Naive thymus-derived CD4-positive, alpha-beta T cell (primary cell): ENCODE measurements around the gene SNX9. TPM values are rescaled to one million over a fixed set of nuclear protein-coding genes. Genes with fewer than 3 reads are reported as not detected.

Experiments
- ATAC-seq: fragments of 150-1000 bp; cut with Tn5 transposase; 2 replicates; pipeline ENCODE4 v1.10.0; 2021; ENCODE audit warnings: mild to moderate bottlenecking, moderate library complexity
- CTCF ChIA-PET: fragments of 350-600 bp; sonication (Branson Sonifier 250); formaldehyde crosslinking; loops from one replicate; lab custom pipeline; 2021; ENCODE audit warnings: antibody characterized with exemption; lab: Charles Lee
- POLR2A ChIA-PET: fragments of 350-600 bp; sonication (Branson Sonifier 250); formaldehyde crosslinking; loops from one replicate; lab custom pipeline; 2021; ENCODE audit warnings: antibody characterized with exemption, inconsistent platforms; lab: Charles Lee
- DNase-seq, 9 donors: peaks; one replicate each; pipeline versions ENCODE4 v3.0.0 to v3.0.0-alpha.2; 2020 to 2022; ENCODE audit warnings: mixed read lengths in 1 of 9
- H3K27ac ChIP-seq: one replicate; pipeline ENCODE4 v1.7.0; 2013; ENCODE audit warnings: mild to moderate bottlenecking, low read depth, low read length, moderate library complexity
- H3K27me3 ChIP-seq, 2 donors: one replicate each; pipeline ENCODE4 v1.7.0; 2013; ENCODE audit warnings: low read length in 2 of 2, mild to moderate bottlenecking in 2 of 2, moderate library complexity in 2 of 2; ENCODE audit not compliant: control insufficient read depth in 2 of 2, insufficient read depth in 2 of 2
- H3K36me3 ChIP-seq, 3 experiments: 1 replicate in 2 of 3; 2 replicates in 1 of 3; pipeline ENCODE4 v1.7.0; 2013; ENCODE audit warnings: low read length in 3 of 3, mild to moderate bottlenecking in 3 of 3, moderate library complexity in 1 of 3; ENCODE audit not compliant: insufficient read depth in 3 of 3, control insufficient read depth in 2 of 3
- H3K4me1 ChIP-seq, 2 donors: one replicate each; pipeline ENCODE4 v1.7.0; 2013; ENCODE audit warnings: low read length in 2 of 2, mild to moderate bottlenecking in 2 of 2, moderate library complexity in 1 of 2; ENCODE audit not compliant: control insufficient read depth in 2 of 2, insufficient read depth in 2 of 2
- H3K4me3 ChIP-seq: 2 replicates; pipeline ENCODE4 v1.7.0; 2013; ENCODE audit warnings: mild to moderate bottlenecking, low read length
- H3K9me3 ChIP-seq, 3 experiments: 1 replicate in 2 of 3; 2 replicates in 1 of 3; pipeline ENCODE4 v1.7.0; 2013; ENCODE audit warnings: low read length in 3 of 3; ENCODE audit not compliant: control insufficient read depth in 2 of 3
- H3K27ac Mint-ChIP-seq, 9 donors: one replicate each; pipeline ENCODE4 v1.8.0; 2020 to 2022; ENCODE audit warnings: mixed read lengths in 9 of 9, mild to moderate bottlenecking in 8 of 9, moderate library complexity in 5 of 9, inconsistent platforms in 2 of 9
- H3K27me3 Mint-ChIP-seq, 5 donors: one replicate each; pipeline ENCODE4 v1.8.0; 2021 to 2022; ENCODE audit warnings: mixed read lengths in 5 of 5, mild to moderate bottlenecking in 1 of 5
- H3K36me3 Mint-ChIP-seq, 5 donors: one replicate each; pipeline ENCODE4 v1.8.0; 2020 to 2022; ENCODE audit warnings: mixed read lengths in 5 of 5, mild to moderate bottlenecking in 3 of 5, inconsistent platforms in 1 of 5
- H3K4me1 Mint-ChIP-seq, 7 donors: one replicate each; pipeline ENCODE4 v1.8.0; 2020 to 2022; ENCODE audit warnings: mixed read lengths in 7 of 7, mild to moderate bottlenecking in 3 of 7, inconsistent platforms in 1 of 7
- H3K4me3 Mint-ChIP-seq, 10 donors: one replicate each; pipeline ENCODE4 v1.8.0; 2020 to 2022; ENCODE audit warnings: mild to moderate bottlenecking in 10 of 10, mixed read lengths in 10 of 10, moderate library complexity in 6 of 10, inconsistent platforms in 2 of 10
- H3K9me3 Mint-ChIP-seq, 11 donors: one replicate each; pipeline ENCODE4 v1.8.0; 2020 to 2022; ENCODE audit warnings: mixed read lengths in 11 of 11, mild to moderate bottlenecking in 4 of 11, inconsistent platforms in 1 of 11, moderate library complexity in 1 of 11
- intact Hi-C, 2 donors: fragments of 100-400 bp; cut with micrococcal nuclease; formaldehyde crosslinking; loops; one replicate each; pipeline ENCODE4 v1.15.1; 2023
- polyA plus RNA-seq, 2 donors: library from polyadenylated mRNA; unstranded; fragments of 300-500 nt; fragmentation: Illumina TruSeq; gene quantifications; one replicate each; pipeline ENCODE4 v1.2.3, GENCODE V29; 2021
- total RNA-seq, 6 experiments: library from RNA in 5 of 6; stranded (reverse) in 5 of 6; gene quantifications; 1 replicate in 5 of 6; 2 replicates in 1 of 6; pipeline ENCODE4 v1.2.3 and lab custom pipeline; 2021 to 2026

The SNX9 gene
- total and polyA plus RNA-seq, 7 experiments from 2014 or later, result 13.4 to 51.5 (median 36.4) TPM

- Histone ChIP-seq H3K4me1 (peaks cover 27 to 38% of the 10 kb centered on the region in 2 donors), H3K36me3 (peaks cover 0 to 7% (median 0%) of the 10 kb centered on the region in 3 experiments), H3K9me3 (no peaks in the 10 kb centered on the region), H3K27ac (peak overlapping the region; percentile 83), H3K4me3 (peak overlapping the region; percentile 81), H3K27me3 (no peaks in the 10 kb centered on the region)
- Mint-ChIP-seq H3K27me3 (no peaks in the 10 kb centered on the region), H3K36me3 (peaks cover 0 to 3% (median 0%) of the 10 kb centered on the region in 5 donors), H3K9me3 (no peaks in the 10 kb centered on the region), H3K4me1 (peaks cover 26 to 58% (median 52%) of the 10 kb centered on the region in 7 donors), H3K27ac (peak overlapping the region; percentile 69 to 88 (median 80)), H3K4me3 (peak overlapping the region; percentile 75 to 88 (median 83))
- DNase-seq (peak in 6 of 9 donors; percentile 18 to 40 (median 32)), ATAC-seq (no peak)
- POLR2A ChIA-PET, result interaction anchor here (0.5 to 2.7 kb wide), 5 partner anchors 10 to 187 kb away, joined by 3 to 13 read pairs (median 7); no protein-coding TSS in a partner anchor
- CTCF ChIA-PET, result interaction anchor here (0.8 to 2.1 kb wide), 3 partner anchors 9 to 90 kb away, joined by 3 to 8 read pairs (median 7); no protein-coding TSS in a partner anchor
- intact Hi-C loops, result loop anchor here (1.0 to 10.0 kb wide), 16 partner anchors 10 to 1203 kb away; partner anchors contain the start of genes ARID1B (in 1 of the 2), GTF2H5 (in 1 of the 2), SERAC1 (in 1 of the 2) and SNX9 (in 1 of the 2)
Measured at GRCh38 chr6:157980288-157981131, 157.5 kb downstream of the SNX9 start.

GRCh38 chr6:157981132-157981394, 158.0 kb downstream of the SNX9 start:
- Mint-ChIP-seq H3K4me3 (peak overlapping the region; percentile 75 to 88 (median 83)), H3K4me1 (peaks cover 26 to 63% (median 52%) of the 10 kb centered on the region in 7 donors), H3K36me3 (peaks cover 0 to 3% (median 0%) of the 10 kb centered on the region in 5 donors), H3K9me3 (no peaks in the 10 kb centered on the region), H3K27me3 (no peaks in the 10 kb centered on the region), H3K27ac (peak overlapping the region; percentile 69 to 88 (median 80))
- CTCF ChIA-PET, result interaction anchor here (0.8 to 2.1 kb wide), 2 partner anchors 9 to 89 kb away, joined by 3 to 7 read pairs; no protein-coding TSS in a partner anchor
- ATAC-seq (no peak), DNase-seq (peak in 1 of 9 donors; percentile 21)
- peak overlapping the region; percentile 83 for H3K27ac ChIP-seq
- peaks cover 27 to 38% of the 10 kb centered on the region in 2 donors for H3K4me1 ChIP-seq
- peaks cover 0 to 7% (median 0%) of the 10 kb centered on the region in 3 experiments for H3K36me3 ChIP-seq
- intact Hi-C loops, result loop anchor here (1.0 to 10.0 kb wide), 16 partner anchors 9 to 1204 kb away; partner anchors contain the start of genes ARID1B (in 1 of the 2), GTF2H5 (in 1 of the 2), SERAC1 (in 1 of the 2) and SNX9 (in 1 of the 2)
- no peaks in the 10 kb centered on the region for H3K27me3 ChIP-seq
- no peaks in the 10 kb centered on the region for H3K9me3 ChIP-seq
- POLR2A ChIA-PET, result interaction anchor here (0.5 to 4.1 kb wide), 7 partner anchors 10 to 187 kb away, joined by 3 to 20 read pairs (median 4); no protein-coding TSS in a partner anchor
- H3K4me3 ChIP-seq, result peak overlapping the region; percentile 81

- no peaks in the 10 kb centered on the region for H3K27me3 Mint-ChIP-seq
- H3K9me3 ChIP-seq, result no peaks in the 10 kb centered on the region
- intact Hi-C loops, result loop anchor here (1.0 to 10.0 kb wide), 18 partner anchors 9 to 1204 kb away; partner anchors contain the start of genes ARID1B (in 1 of the 2), GTF2H5 (in 1 of the 2), SERAC1 (in 1 of the 2) and SNX9 (in 1 of the 2)
- H3K4me3 Mint-ChIP-seq, result peak within 1 kb of the TSS; percentile 75 to 94 (median 84)
- DNase-seq, result peak; percentile 73 to 89 (median 87)
- peak; percentile 96 for ATAC-seq
- H3K36me3 ChIP-seq, result peaks cover 0 to 7% (median 0%) of the 10 kb centered on the region in 3 experiments
- no peaks in the 10 kb centered on the region for H3K9me3 Mint-ChIP-seq
- CTCF ChIA-PET, result interaction anchor here (0.8 to 2.1 kb wide), 3 partner anchors 67 to 91 kb away, joined by 3 to 7 read pairs (median 4); no protein-coding TSS in a partner anchor
- H3K4me1 Mint-ChIP-seq, result peaks cover 26 to 64% (median 54%) of the 10 kb centered on the region in 7 donors
- H3K27ac ChIP-seq, result peak within 1 kb of the TSS; percentile 83
- peaks cover 27 to 38% of the 10 kb centered on the region in 2 donors for H3K4me1 ChIP-seq
- H3K27me3 ChIP-seq, result no peaks in the 10 kb centered on the region
- H3K36me3 Mint-ChIP-seq, result peaks cover 0 to 3% (median 0%) of the 10 kb centered on the region in 5 donors
- peak within 1 kb of the TSS; percentile 78 to 95 (median 88) for H3K27ac Mint-ChIP-seq
- POLR2A ChIA-PET, result interaction anchor here (0.5 to 4.1 kb wide), 12 partner anchors 9 to 211 kb away, joined by 3 to 20 read pairs (median 4); no protein-coding TSS in a partner anchor
- H3K4me3 ChIP-seq, result peak within 1 kb of the TSS; percentile 81
Measured at GRCh38 chr6:157981395-157982101, 158.5 kb downstream of the SNX9 start, which contains the start of gene SYNJ2. Gene SYNJ2 (plus strand): TSS chr6:157981863. CDS start chr6:157981962, 99 bp downstream.

GRCh38 chr6:157982102-157982562, 159.1 kb downstream of the SNX9 start:
- DNase-seq (peak in 5 of 9 donors; percentile 16 to 51 (median 26)), ATAC-seq (no peak)
- CTCF ChIA-PET, result interaction anchor here (0.8 to 3.2 kb wide), 5 partner anchors 44 to 90 kb away, joined by 3 to 19 read pairs (median 4); no protein-coding TSS in a partner anchor
- Mint-ChIP-seq H3K27me3 (no peaks in the 10 kb centered on the region), H3K36me3 (peaks cover 0 to 3% (median 0%) of the 10 kb centered on the region in 5 donors), H3K4me3 (peak overlapping the region; percentile 75 to 94 (median 84)), H3K9me3 (no peaks in the 10 kb centered on the region), H3K4me1 (peaks cover 26 to 70% (median 60%) of the 10 kb centered on the region in 7 donors), H3K27ac (peak overlapping the region; percentile 71 to 95 (median 85))
- Histone ChIP-seq H3K27me3 (no peaks in the 10 kb centered on the region), H3K4me3 (peak overlapping the region; percentile 81), H3K4me1 (peaks cover 27 to 38% of the 10 kb centered on the region in 2 donors), H3K9me3 (no peaks in the 10 kb centered on the region), H3K27ac (peak overlapping the region; percentile 83), H3K36me3 (peaks cover 0 to 7% (median 0%) of the 10 kb centered on the region in 3 experiments)
- POLR2A ChIA-PET, result interaction anchor here (0.6 to 4.1 kb wide), 13 partner anchors 9 to 211 kb away, joined by 3 to 20 read pairs (median 4); no protein-coding TSS in a partner anchor
- intact Hi-C loops, result loop anchor here (1.0 to 10.0 kb wide), 8 partner anchors 8 to 1205 kb away; partner anchors contain the start of genes ARID1B (in 1 of the 2), SNX9 (in 1 of the 2) and SYTL3 (in 1 of the 2)

GRCh38 chr6:157982563-157983405, 159.7 kb downstream of the SNX9 start:
- H3K4me3 Mint-ChIP-seq, result peak overlapping the region; percentile 75 to 94 (median 84)
- Histone ChIP-seq H3K27ac (peak overlapping the region; percentile 83), H3K36me3 (peaks cover 0 to 7% (median 0%) of the 10 kb centered on the region in 3 experiments), H3K4me3 (peak overlapping the region; percentile 81), H3K9me3 (no peaks in the 10 kb centered on the region), H3K4me1 (peaks cover 27 to 38% of the 10 kb centered on the region in 2 donors), H3K27me3 (no peaks in the 10 kb centered on the region)
- no peaks in the 10 kb centered on the region for H3K27me3 Mint-ChIP-seq
- intact Hi-C loops, result loop anchor here (1.0 to 10.0 kb wide), 9 partner anchors 8 to 1205 kb away; partner anchors contain the start of genes ARID1B (in 1 of the 2), SNX9 (in 1 of the 2) and SYTL3 (in 1 of the 2)
- peak in 3 of 9 donors; percentile 19 to 38 (median 36) for DNase-seq
- no peak for ATAC-seq
- H3K4me1 Mint-ChIP-seq, result peaks cover 24 to 73% (median 61%) of the 10 kb centered on the region in 7 donors
- H3K27ac Mint-ChIP-seq, result peak overlapping the region; percentile 71 to 95 (median 85)
- ChIA-PET POLR2A (interaction anchor here (0.7 to 4.1 kb wide), 11 partner anchors 9 to 786 kb away, joined by 3 to 20 read pairs (median 4); no protein-coding TSS in a partner anchor), CTCF (interaction anchor here (0.7 to 3.2 kb wide), 5 partner anchors 43 to 1080 kb away, joined by 3 to 19 read pairs (median 4); no protein-coding TSS in a partner anchor)
- H3K9me3 Mint-ChIP-seq, result no peaks in the 10 kb centered on the region
- peaks cover 0 to 3% (median 0%) of the 10 kb centered on the region in 5 donors for H3K36me3 Mint-ChIP-seq
